GM21737 (cell line): ENCODE measurements around the gene FAM168A.
"Not testable (repeated sequence)": the region's sequence is repeated elsewhere in the genome, so short reads cannot be mapped to it uniquely, and the experiment has no call there.

Source experiments
- ATAC-seq: cut with Tn5 transposase; IDR thresholded peaks from one replicate; pipeline ENCODE4 v1.9.1; 2021; ENCODE audit warnings: mild to moderate bottlenecking, moderate library complexity; ENCODE audit not compliant: unreplicated experiment

The FAM168A gene

GRCh38 chr11:73596547-73596946, 1.4 kb downstream of the FAM168A start:
- ATAC-seq, result no peak

DNA sequence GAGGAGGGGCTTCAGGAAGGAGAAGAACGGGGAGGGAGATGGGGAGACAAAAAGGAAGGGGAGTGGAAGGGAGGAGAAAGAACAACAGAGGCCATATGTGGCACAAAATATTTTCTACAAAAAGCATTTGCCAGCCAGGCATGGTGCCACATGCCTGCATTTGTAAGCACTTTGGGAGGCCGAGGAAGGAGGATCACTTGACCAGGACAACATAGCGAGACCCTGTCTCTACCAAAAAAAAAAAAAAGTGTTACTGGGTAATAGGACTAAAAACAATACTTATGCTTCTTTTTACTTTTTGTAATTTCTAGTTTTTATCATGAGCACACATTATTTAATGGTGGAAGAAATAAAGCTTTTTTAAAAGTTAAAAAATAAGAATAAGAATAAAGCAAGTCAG, 5.3 kb downstream of the FAM168A start:
- no peak for ATAC-seq

DNA sequence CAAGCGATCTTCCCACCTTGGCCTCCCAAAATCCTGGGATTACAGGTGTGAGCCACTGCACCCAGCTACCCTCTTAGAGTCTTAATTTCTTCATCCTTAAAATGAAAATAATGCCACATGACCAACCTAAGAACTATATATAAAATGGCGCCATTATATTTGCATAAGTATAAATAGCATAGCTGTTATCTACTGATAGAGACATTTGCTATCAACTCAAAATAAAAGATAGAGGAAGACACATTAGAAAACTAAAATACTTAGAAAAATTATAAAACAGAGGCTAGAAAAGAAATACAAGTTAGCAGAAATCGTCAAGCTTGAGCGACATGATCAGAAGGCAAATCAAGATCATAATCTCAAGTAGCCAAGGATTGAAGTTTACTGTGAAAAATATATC, 6.2 kb downstream of the FAM168A start:
- ATAC-seq, result no peak

GRCh38 chr11:73590991-73591390, 6.9 kb downstream of the FAM168A start:
- no peak for ATAC-seq

DNA sequence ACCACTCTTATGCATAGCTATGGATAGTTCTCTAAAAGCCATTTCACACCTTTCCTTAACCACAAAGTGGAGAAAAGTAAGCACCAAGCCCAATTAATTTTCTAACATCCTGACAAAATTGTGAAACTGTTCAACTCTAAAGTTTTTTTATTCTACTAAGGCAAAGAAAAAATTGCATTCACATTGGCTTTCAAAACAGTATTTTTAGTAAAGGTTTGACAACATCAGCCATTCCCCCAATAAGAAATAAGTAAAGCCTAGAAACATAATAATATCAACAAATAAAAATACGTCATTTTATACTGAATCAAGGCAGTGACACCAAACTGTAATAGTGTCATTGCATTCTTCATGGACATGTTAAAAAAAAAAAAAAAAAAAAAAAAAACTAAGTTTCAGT, 11.1 kb downstream of the FAM168A start:
- no peak for ATAC-seq

GRCh38 chr11:73585834-73586575, 11.9 kb downstream of the FAM168A start:
- ATAC-seq, result no peak

- ATAC-seq, result no peak
Observed at GRCh38 chr11:73584831-73585230, 13.1 kb downstream of the FAM168A start.

- ATAC-seq, result no peak
Observed at GRCh38 chr11:73582653-73583052, 15.3 kb downstream of the FAM168A start.

DNA sequence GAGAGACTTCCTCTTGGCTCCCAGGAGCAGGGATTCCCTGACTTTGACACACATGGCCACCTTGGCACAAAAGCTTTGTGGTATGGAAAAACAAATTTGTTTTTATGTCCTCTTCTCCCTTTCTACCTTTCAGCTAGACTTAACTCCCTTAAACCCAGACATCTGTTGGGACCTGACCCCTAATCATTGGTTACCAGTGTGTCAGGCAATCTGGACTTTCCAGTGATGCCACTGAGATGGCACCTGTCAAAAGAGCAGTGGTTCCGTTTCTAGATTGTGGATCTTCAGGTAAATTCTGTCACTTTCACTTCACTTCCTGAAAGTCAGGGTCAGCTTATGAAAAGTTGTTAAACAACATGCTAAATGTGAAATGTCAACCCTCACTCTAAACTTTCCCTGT, 17.2 kb downstream of the FAM168A start:
- ATAC-seq, result not testable (repeated sequence)

- no peak for ATAC-seq
Observed at GRCh38 chr11:73579641-73580434, 18.1 kb downstream of the FAM168A start.

DNA sequence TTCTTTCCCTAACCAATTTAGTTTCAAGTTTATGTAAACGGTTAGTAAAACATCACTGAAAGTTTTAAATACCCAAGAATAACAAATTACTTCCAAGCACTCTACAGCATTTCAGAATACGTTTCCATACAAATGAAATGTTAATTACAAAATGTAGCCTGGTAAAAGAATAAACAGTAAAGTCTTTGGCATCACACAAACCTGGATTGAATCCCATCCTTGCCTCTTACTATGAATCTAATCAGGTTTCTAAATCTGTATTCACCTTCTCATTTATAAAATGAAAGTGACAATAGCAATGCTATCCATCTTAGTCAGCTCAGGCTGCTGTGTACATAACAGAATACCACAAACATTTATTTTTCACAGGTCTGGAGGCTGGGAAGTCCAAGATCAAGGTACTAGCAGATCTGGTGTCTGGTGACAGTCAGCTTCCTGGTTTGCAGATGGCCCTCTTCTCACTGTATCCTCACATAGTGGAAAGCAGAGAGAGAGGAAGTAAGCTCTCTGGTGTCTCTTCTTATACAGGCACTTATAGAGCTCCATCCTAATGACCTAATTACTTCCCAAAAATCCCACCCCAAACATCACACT, 19.2 kb downstream of the FAM168A start:
- no peak for ATAC-seq

- ATAC-seq, result no peak
Observed at GRCh38 chr11:73577496-73577917, 20.4 kb downstream of the FAM168A start.

GRCh38 chr11:73576185-73576614, 21.7 kb downstream of the FAM168A start:
- ATAC-seq, result no peak

DNA sequence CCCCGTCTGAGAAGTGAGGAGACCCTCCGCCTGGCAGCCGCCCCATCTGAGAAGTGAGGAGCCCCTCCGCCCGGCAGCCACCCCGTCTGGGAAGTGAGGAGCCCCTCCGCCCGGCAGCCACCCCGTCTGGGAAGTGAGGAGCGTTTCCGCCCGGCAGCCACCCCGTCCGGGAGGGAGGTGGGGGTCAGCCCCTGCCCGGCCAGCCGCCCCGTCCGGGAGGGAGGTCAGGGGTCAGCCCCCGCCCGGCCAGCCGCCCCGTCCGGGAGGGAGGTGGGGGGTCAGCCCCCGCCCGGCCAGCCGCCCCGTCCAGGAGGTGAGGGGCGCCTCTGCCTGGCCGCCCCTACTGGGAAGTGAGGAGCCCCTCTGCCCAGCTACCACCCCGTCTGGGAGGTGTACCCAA, 25.9 kb downstream of the FAM168A start:
- not testable (repeated sequence) for ATAC-seq

DNA sequence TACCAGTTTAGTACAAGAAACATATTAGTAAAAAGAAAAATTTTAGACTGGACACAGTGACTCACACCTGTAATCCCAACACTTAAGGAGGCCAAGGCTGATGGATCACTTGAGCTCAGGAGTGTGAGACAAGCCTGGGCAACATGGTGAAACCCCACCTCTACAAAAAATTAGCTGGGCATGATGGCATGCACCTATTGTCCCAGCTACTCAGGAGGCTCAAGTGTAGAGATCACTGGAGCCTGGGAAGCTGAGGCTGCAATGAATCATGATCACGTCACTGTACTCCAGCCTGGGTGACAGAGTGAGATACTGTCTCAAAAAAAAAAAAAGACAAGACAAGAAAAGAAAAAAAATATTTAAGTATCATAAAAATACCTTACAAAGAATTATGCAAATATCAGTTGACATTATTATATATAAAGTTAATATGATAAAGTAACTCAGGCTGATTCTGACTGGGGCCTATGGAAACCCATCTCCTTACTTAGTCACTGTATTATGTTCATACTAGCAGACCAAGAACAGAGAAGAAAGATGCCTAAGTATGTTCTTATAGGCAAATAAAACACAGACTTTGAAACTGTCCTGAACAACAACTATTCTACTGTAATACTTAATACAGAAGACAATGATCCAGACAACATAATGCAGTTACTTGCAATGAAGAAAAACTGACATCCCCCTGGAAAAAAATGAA, 27.3 kb downstream of the FAM168A start:
- ATAC-seq, result no peak

GRCh38 chr11:73566977-73567755, 30.7 kb downstream of the FAM168A start:
- no peak for ATAC-seq

- ATAC-seq, result no peak
Observed at GRCh38 chr11:73566422-73566821, 31.5 kb downstream of the FAM168A start.

DNA sequence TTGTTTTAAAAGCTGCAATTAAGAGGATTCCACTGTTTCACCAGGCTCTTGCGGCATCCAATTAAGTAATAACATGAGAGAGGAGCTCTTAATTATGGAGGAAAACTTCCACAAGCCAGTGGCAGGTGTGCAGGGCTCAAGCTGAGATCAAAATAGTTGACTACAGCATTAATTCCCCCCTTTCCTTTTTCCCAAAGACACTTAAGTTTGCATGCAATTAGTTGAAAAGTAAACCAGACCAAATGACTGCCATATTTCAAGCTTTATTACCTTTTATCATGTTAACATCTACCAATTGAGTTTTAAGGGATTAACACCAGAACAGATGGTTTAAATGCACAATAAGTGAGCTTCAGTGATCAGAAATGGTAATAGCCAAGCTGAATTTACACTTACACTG, 32.1 kb downstream of the FAM168A start:
- ATAC-seq, result no peak

GRCh38 chr11:73564903-73565302, 33.0 kb downstream of the FAM168A start:
- no peak for ATAC-seq

GRCh38 chr11:73563539-73564200, 34.2 kb downstream of the FAM168A start:
- ATAC-seq, result no peak
